HG03457 (cell line): ENCODE measurements around the gene SDK1.
"Not testable (repeated sequence)": the region's sequence is repeated elsewhere in the genome, so short reads cannot be mapped to it uniquely, and the experiment has no call there.

Experiments
- ATAC-seq: cut with Tn5 transposase; IDR thresholded peaks from one replicate; pipeline ENCODE4 v1.9.1; 2021; ENCODE audit warnings: moderate number of reproducible peaks; ENCODE audit not compliant: unreplicated experiment

Gene SDK1

GRCh38 chr7:3573151-3573550, 272.1 kb downstream of the SDK1 start:
- ATAC-seq = no peak

- no peak for ATAC-seq
Measured at GRCh38 chr7:3574386-3574785, 273.3 kb downstream of the SDK1 start.

GRCh38 chr7:3575753-3576531, 274.9 kb downstream of the SDK1 start:
- no peak for ATAC-seq

GRCh38 chr7:3578399-3578798, 277.3 kb downstream of the SDK1 start:
- no peak for ATAC-seq

- no peak for ATAC-seq
Measured at GRCh38 chr7:3579638-3580219, 278.7 kb downstream of the SDK1 start.

GRCh38 chr7:3582145-3582544, 281.1 kb downstream of the SDK1 start:
- not testable (repeated sequence) for ATAC-seq

- no peak for ATAC-seq
Measured at GRCh38 chr7:3585826-3586225, 284.8 kb downstream of the SDK1 start.

GRCh38 chr7:3588341-3588740, 287.3 kb downstream of the SDK1 start:
- no peak for ATAC-seq

- no peak for ATAC-seq
Measured at GRCh38 chr7:3589752-3590151, 288.7 kb downstream of the SDK1 start.

- ATAC-seq = no peak
Measured at GRCh38 chr7:3591219-3591618, 290.2 kb downstream of the SDK1 start.

- no peak for ATAC-seq
Measured at GRCh38 chr7:3591944-3592343, 290.9 kb downstream of the SDK1 start.

GRCh38 chr7:3592401-3593134, 291.5 kb downstream of the SDK1 start:
- no peak for ATAC-seq

GRCh38 chr7:3594901-3595300, 293.8 kb downstream of the SDK1 start:
- ATAC-seq = no peak

GRCh38 chr7:3598854-3599253, 297.8 kb downstream of the SDK1 start:
- ATAC-seq = no peak

GRCh38 chr7:3605222-3605621, 304.2 kb downstream of the SDK1 start:
- no peak for ATAC-seq

GRCh38 chr7:3606436-3606835, 305.4 kb downstream of the SDK1 start:
- ATAC-seq = no peak

GRCh38 chr7:3607847-3608246, 306.8 kb downstream of the SDK1 start:
- no peak for ATAC-seq

- ATAC-seq = no peak
Measured at GRCh38 chr7:3616306-3616705, 315.3 kb downstream of the SDK1 start.

- ATAC-seq = no peak
Measured at GRCh38 chr7:3630081-3630480, 329.0 kb downstream of the SDK1 start.

- no peak for ATAC-seq
Measured at GRCh38 chr7:3634396-3634795, 333.3 kb downstream of the SDK1 start.

- ATAC-seq = no peak
Measured at GRCh38 chr7:3636131-3636860, 335.2 kb downstream of the SDK1 start.
